Measurements from ENCODE around the gene CACNA2D4. TPM values are rescaled to one million over a fixed set of nuclear protein-coding genes. Genes with fewer than 3 reads are reported as not detected.

Gene CACNA2D4
- polyA plus RNA-seq, 10 donors, result 1.3 to 4.4 (median 2.2) TPM

Other genes with a start within 250 kb of the CACNA2D4 start
- gene ADIPOR2, start 227.6 kb downstream of the CACNA2D4 start, polyA plus RNA-seq (ENCODE audit: insufficient read length in 10 of 10), result 10 to 100 TPM; 23.3 to 29.8 (median 25.5) TPM
- under 1 TPM in 9 of 10 donors, not detected in 1; 0.08 to 0.63 (median 0.27) TPM for gene LRTM2, start 98.1 kb downstream of the CACNA2D4 start, polyA plus RNA-seq (ENCODE audit: insufficient read length in 10 of 10)
- 10 to 100 TPM in 8 of 10 donors, 1 to 10 TPM in 2; 9.1 to 14.6 (median 12.1) TPM for gene DCP1B, start 85.8 kb upstream of the CACNA2D4 start, polyA plus RNA-seq (ENCODE audit: insufficient read length in 10 of 10)
- 1 to 10 TPM; 2.2 to 5.8 (median 3.5) TPM for gene CACNA1C, start 134.3 kb upstream of the CACNA2D4 start, polyA plus RNA-seq (ENCODE audit: insufficient read length in 10 of 10)

Data from muscle of back (tissue), 10 donors.